Peyer's patch (tissue), 4 donors: ENCODE data around the gene ITGAD.

Source experiments
- POLR2A ChIP-seq, 2 donors: fragments of 450-650 bp; IDR thresholded peaks; one replicate each; pipeline ENCODE4 v1.5.1; 2017; ENCODE audit warnings: antibody characterized with exemption in 2 of 2, mild to moderate bottlenecking in 2 of 2, moderate library complexity in 2 of 2
- TF ChIP-seq, protein P1 (sequence below), 6 experiments: fragments of 450-650 bp in 4 of 6; fragments of 200-600 bp in 2 of 6; sonication (generic) in 1 of 6; IDR thresholded peaks; one replicate each; pipeline ENCODE4 v1.5.1; 2017 to 2019; ENCODE audit warnings: antibody characterized with exemption in 6 of 6, mild to moderate bottlenecking in 3 of 6, moderate library complexity in 1 of 6

GRCh38 chr16:31413943-31414342 lies 20.8 kb downstream of the ITGAD start:
- TF ChIP-seq, protein P1, sequence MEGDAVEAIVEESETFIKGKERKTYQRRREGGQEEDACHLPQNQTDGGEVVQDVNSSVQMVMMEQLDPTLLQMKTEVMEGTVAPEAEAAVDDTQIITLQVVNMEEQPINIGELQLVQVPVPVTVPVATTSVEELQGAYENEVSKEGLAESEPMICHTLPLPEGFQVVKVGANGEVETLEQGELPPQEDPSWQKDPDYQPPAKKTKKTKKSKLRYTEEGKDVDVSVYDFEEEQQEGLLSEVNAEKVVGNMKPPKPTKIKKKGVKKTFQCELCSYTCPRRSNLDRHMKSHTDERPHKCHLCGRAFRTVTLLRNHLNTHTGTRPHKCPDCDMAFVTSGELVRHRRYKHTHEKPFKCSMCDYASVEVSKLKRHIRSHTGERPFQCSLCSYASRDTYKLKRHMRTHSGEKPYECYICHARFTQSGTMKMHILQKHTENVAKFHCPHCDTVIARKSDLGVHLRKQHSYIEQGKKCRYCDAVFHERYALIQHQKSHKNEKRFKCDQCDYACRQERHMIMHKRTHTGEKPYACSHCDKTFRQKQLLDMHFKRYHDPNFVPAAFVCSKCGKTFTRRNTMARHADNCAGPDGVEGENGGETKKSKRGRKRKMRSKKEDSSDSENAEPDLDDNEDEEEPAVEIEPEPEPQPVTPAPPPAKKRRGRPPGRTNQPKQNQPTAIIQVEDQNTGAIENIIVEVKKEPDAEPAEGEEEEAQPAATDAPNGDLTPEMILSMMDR (IDR thresholded peaks at IDR 0.05): no peak
- TF ChIP-seq POLR2A (IDR thresholded peaks at IDR 0.05): no peak
